Heart left ventricle (tissue), 13 donors: ENCODE data around the gene STAT3.

ENCODE experiments used
- POLR2A ChIP-seq, 2 donors: fragments of 450-650 bp; IDR thresholded peaks; one replicate each; pipeline ENCODE4 v1.6.1; 2017; ENCODE audit warnings: antibody characterized with exemption in 2 of 2, mild to moderate bottlenecking in 2 of 2, moderate library complexity in 2 of 2
- TF ChIP-seq, protein P1 (sequence below), 12 donors: fragments of 200-600 bp; sonication (generic) in 4 of 12; IDR thresholded peaks; one replicate each; pipeline versions ENCODE4 v1.5.0 to v1.8.0; 2018 to 2022; ENCODE audit warnings: antibody characterized with exemption in 12 of 12, mild to moderate bottlenecking in 5 of 12
- donor health status: ischemic (EF 13 %, LVEDD 7.1; RV severe dilation, severe dysfunction).
- donor health status: DM: no; HTN: yes; CAD: no.
- donor health status: DM: no; HTN: no; CAD: no.
- donor health status: ischemic (EF 25% LVEDD 6.9; RV normal size, moderate dysfunction).
- donor health status: ischemic (EF 25% LVEDD 5.7; RV mildly dilated, moderate dysfunction).
- donor health status: ischemic (EF 35%, LVEDD 5.7; RV mildly dilated, moderate dysfunction).
- donor health status: nonischemic (EF 11% LVEDD 7.7; RV severe dilation, severe dysfunction).
- donor health status: DM: yes; HTN: yes; CAD: no.
- donor health status: PGD.
- donor health status: ischemic (EF 29% LVEDD 5.4; RV normal size, mild dysfunction).
- donor health status: nonischemic (EF 23%, LVEDD 6.1; RV moderate dilation, normal function).

GRCh38 chr17:42386777-42387657, 1.2 kb downstream of the STAT3 start:
- TF ChIP-seq, protein P1, sequence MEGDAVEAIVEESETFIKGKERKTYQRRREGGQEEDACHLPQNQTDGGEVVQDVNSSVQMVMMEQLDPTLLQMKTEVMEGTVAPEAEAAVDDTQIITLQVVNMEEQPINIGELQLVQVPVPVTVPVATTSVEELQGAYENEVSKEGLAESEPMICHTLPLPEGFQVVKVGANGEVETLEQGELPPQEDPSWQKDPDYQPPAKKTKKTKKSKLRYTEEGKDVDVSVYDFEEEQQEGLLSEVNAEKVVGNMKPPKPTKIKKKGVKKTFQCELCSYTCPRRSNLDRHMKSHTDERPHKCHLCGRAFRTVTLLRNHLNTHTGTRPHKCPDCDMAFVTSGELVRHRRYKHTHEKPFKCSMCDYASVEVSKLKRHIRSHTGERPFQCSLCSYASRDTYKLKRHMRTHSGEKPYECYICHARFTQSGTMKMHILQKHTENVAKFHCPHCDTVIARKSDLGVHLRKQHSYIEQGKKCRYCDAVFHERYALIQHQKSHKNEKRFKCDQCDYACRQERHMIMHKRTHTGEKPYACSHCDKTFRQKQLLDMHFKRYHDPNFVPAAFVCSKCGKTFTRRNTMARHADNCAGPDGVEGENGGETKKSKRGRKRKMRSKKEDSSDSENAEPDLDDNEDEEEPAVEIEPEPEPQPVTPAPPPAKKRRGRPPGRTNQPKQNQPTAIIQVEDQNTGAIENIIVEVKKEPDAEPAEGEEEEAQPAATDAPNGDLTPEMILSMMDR (IDR thresholded peaks at IDR 0.05) = no peak
- TF ChIP-seq POLR2A (IDR thresholded peaks at IDR 0.05) = no peak
